Thoracic aorta (tissue), 2 donors: Measurements from ENCODE around the gene CFAP298. TPM values are rescaled to one million over a fixed set of nuclear protein-coding genes. Genes with fewer than 3 reads are reported as not detected.

Experiments
- ATAC-seq: fragments of 150-250 bp; one replicate; pipeline ENCODE4 v1.8.0; 2017; ENCODE audit warnings: low read depth; ENCODE audit not compliant: insufficient number of reproducible peaks, low FRiP score
- DNase-seq: peaks from one replicate; pipeline ENCODE4 v3.0.0-alpha.2; 2020; ENCODE audit warnings: low spot score
- H3K27ac ChIP-seq, 2 donors: fragments of 200-600 bp; sonication (generic); 1 replicate in 1 of 2; 2 replicates in 1 of 2; pipeline ENCODE4 v1.5.1; 2016; ENCODE audit warnings: mild to moderate bottlenecking in 2 of 2, moderate library complexity in 2 of 2
- H3K27me3 ChIP-seq: fragments of 200-600 bp; sonication (generic); replicated peaks from 2 replicates; pipeline ENCODE4 v1.6.0; 2016; ENCODE audit warnings: mild to moderate bottlenecking; ENCODE audit not compliant: insufficient read depth
- H3K36me3 ChIP-seq: fragments of 200-600 bp; sonication (generic); one replicate; pipeline ENCODE4 v1.5.1; 2016
- H3K4me1 ChIP-seq, 2 donors: fragments of 200-600 bp; sonication (generic); 1 replicate in 1 of 2; 2 replicates in 1 of 2; pipeline versions ENCODE4 v1.5.1 to v1.6.0; 2016; ENCODE audit warnings: low read depth in 2 of 2, mild to moderate bottlenecking in 1 of 2; ENCODE audit not compliant: control insufficient read depth in 1 of 2
- H3K4me3 ChIP-seq: fragments of 200-600 bp; sonication (generic); 2 replicates; pipeline ENCODE4 v1.5.1; 2016; ENCODE audit warnings: mild to moderate bottlenecking
- H3K9me3 ChIP-seq: fragments of 200-600 bp; sonication (generic); 2 replicates; pipeline ENCODE4 v1.5.1; 2016
- CTCF ChIP-seq: fragments of 200-600 bp; sonication (generic); IDR thresholded peaks from one replicate; pipeline ENCODE4 v1.5.1; 2019; ENCODE audit warnings: antibody characterized with exemption
- total RNA-seq, 2 donors: library from RNA; depleted of rRNA; stranded (reverse); fragments of >200 nt; gene quantifications; one replicate each; pipeline versions ENCODE4 v1.1.0 to v1.2.3, GENCODE V29; 2016

CFAP298 gene
- total RNA-seq, 2 donors from 2014 or later = 22.7 to 31.4 TPM

GRCh38 chr21:32580949-32581348, 31.2 kb downstream of the CFAP298 start:
- no peak overlapping the region for H3K4me3 ChIP-seq

GRCh38 chr21:32578107-32578691, 34.0 kb downstream of the CFAP298 start:
- no peak for DNase-seq
- Histone ChIP-seq H3K4me3 (no peak overlapping the region), H3K9me3 (no peaks in the 10 kb centered on the region), H3K27me3 (no peaks in the 10 kb centered on the region), H3K27ac (no peak overlapping the region), H3K4me1 (no peaks in the 10 kb centered on the region), H3K36me3 (no peaks in the 10 kb centered on the region)
- no peak for ATAC-seq
- no peak for TF ChIP-seq CTCF

More at GRCh38 chr21:32580949-32581348, 31.2 kb downstream of the CFAP298 start:
- H3K36me3 ChIP-seq = no peaks in the 10 kb centered on the region
- DNase-seq (no peak), ATAC-seq (no peak)
- no peak overlapping the region for H3K27ac ChIP-seq
- H3K27me3 ChIP-seq = no peaks in the 10 kb centered on the region
- no peaks in the 10 kb centered on the region for H3K4me1 ChIP-seq
- TF ChIP-seq CTCF = no peak
- H3K9me3 ChIP-seq = no peaks in the 10 kb centered on the region

GRCh38 chr21:32576011-32576410, 36.2 kb downstream of the CFAP298 start:
- DNase-seq (no peak), ATAC-seq (no peak)
- Histone ChIP-seq H3K4me1 (no peaks in the 10 kb centered on the region), H3K4me3 (no peak overlapping the region), H3K27me3 (no peaks in the 10 kb centered on the region), H3K36me3 (no peaks in the 10 kb centered on the region), H3K27ac (no peak overlapping the region), H3K9me3 (no peaks in the 10 kb centered on the region)
- TF ChIP-seq CTCF = no peak

- no peak for TF ChIP-seq CTCF
- Histone ChIP-seq H3K9me3 (no peaks in the 10 kb centered on the region), H3K4me1 (no peaks in the 10 kb centered on the region), H3K27ac (no peak overlapping the region), H3K27me3 (no peaks in the 10 kb centered on the region), H3K36me3 (no peaks in the 10 kb centered on the region), H3K4me3 (no peak overlapping the region)
- DNase-seq (no peak), ATAC-seq (no peak)
These were observed 36.9 kb downstream of the CFAP298 start for GRCh38 chr21:32574946-32575925.
